ENCODE measurements around the gene DIPK1B.
A peak's percentile ranks its signal among the peaks of the same experiment; 100 is the strongest.

DIPK1B gene

DNA sequence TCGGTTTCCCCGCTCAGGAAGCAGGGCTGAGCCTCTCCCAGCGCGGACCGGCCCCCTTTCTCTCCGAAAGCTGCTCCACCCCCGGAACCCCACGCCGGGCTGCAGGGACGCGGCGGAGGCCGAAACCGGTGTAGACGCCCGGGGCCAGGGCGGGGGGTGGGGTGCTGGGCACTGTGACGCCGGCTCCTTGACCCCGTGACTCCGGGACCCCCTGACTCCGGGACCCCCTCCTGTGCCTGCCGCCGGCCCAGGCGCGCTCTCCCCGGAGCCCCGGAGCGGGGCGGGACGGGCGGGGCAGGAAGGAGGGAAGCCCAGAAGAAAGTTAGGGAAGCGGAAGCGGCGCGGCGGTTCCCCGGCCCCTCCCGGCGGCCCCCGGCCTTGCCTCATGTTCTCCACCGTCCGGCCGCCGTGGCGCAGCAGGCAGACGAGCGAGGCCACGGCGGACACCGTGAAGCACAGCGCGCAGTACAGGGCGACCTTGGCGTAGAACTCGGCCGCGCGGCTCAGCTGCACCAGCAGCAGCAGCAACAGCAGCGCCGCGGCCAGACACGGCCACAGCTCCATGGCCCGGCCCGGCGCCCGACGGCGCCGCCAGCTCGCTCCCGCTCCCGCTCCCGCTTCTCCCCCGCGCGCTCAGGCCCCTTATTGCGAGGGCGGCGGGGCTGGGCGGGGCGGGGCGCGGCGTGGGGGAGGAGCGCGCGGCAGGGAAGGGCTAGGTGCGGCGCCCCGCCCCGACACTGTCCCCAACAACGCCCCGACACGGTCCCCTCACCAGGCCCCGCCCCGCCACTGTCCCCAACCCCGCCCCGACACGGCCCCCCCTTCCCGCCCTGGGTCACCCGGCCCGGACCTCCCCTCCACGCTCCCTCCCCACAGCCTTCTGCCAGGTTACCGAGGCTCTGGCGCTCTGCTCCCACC, 25.3 kb upstream of the DIPK1B start, which contains the start of gene AGPAT2:
TSS of gene AGPAT2 (minus strand) at position 664 of the 918 bp plus-strand sequence. CDS start at position 564, 100 bp downstream.
- DNase-seq, result peak; percentile 45 to 72

GRCh38 chr9:136687721-136688223, 24.6 kb upstream of the DIPK1B start:
- no peak for DNase-seq

GRCh38 chr9:136688274-136689107, 23.9 kb upstream of the DIPK1B start:
- DNase-seq, result no peak

GRCh38 chr9:136689108-136689460, 23.3 kb upstream of the DIPK1B start:
- no peak for DNase-seq

GRCh38 chr9:136690104-136690805, 22.1 kb upstream of the DIPK1B start:
- DNase-seq, result no peak

GRCh38 chr9:136690806-136691261, 21.5 kb upstream of the DIPK1B start:
- no peak for DNase-seq

- no peak for DNase-seq
Measured at GRCh38 chr9:136691316-136692184, 20.8 kb upstream of the DIPK1B start.

GRCh38 chr9:136692185-136693134, 19.9 kb upstream of the DIPK1B start:
- no peak for DNase-seq

DNA sequence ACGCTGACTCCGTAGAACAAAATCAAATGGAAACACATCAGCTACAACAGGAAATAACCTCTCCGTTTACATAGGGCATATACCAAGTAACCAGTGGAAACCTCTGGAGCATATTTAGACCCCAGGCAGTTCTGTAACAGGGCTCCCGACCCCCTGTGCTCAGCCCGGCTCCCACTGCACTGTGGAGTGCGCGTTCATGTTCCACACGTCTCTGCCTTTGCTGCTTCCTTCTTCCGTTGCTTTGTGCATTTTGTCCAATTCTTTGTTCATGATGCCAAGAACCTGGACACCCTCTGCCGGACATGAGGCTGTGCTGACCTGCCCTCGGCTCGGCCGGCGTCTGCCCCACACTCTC, 19.3 kb upstream of the DIPK1B start:
- no peak for DNase-seq

DNA sequence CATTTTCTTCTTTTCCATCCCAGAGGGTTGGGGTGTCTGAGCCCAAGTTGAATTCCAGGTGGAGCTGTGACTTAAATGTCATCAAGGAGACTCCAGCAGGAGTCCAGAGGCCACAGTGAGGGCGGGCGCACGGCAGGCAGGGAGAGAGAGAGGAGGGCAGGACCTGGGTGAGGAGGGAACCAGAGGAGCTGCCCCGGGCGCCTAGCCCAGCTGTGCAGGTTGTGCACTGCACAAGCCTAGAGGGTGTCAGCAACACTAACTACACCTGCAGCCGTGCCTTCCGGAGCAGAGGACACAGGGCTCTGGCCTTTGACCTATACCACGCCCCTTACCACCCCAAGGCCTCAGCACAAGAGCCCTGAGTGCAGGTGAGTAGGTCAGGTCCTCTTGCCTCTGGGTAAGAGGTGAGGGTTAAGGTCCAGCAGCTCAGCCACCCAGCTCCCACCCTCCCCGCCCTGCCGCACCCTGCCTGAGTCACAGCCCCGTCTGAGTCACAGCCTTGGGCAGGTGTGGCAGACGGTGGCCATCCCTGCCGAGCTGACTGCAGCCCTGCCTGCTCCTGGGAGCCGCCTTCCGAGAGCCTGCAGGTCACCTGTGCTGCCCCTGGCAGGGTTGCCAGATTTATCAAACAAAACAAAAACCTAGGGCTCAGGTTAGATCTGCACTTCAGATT, 18.7 kb upstream of the DIPK1B start:
- no peak for DNase-seq

GRCh38 chr9:136694163-136694871, 18.1 kb upstream of the DIPK1B start:
- no peak for DNase-seq

DNA sequence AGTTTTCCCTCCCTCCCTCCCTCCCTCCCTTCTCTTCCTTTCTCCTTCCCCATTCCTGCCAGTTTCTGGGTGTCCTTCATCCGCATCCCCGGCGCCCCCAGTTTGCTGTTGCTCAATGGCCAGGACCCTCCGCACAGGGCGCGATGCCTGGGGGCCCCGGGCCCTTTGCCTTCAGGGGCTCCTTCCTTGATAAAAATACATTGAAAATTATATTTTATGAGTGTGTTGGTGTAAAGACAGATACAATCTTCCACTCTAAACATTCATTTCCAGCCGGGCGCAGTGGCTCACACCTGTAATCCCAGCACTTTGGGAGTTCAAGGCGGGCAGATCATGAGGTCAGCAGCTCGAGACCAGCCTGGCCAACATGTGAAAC, 17.5 kb upstream of the DIPK1B start:
- DNase-seq, result no peak

DNA sequence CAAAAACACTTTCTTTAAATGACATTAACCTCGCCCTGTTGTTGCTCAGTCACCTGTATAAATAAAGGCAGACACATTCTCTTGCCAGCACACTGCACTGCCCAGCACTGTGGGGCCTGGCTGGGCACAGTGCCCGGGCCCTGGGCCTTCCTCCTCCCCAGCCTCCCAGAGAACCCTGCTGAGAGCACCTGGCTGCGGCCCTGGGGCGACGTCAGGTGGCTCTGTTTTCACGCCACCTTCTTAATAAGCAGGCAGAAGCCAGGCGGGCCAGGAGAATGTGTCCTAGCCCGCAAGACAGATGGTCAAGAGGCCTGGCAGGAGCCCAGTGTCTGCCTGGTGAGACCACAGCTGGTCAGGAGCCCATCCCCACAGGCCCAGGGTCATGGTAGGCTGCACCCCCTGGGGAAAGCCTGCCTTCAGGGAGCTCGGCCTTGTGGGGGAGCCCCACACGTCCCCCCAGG, 16.9 kb upstream of the DIPK1B start:
- DNase-seq, result no peak

- no peak for DNase-seq
Measured at GRCh38 chr9:136695955-136696354, 16.4 kb upstream of the DIPK1B start.

- no peak for DNase-seq
Measured at GRCh38 chr9:136696502-136696901, 15.9 kb upstream of the DIPK1B start.

- DNase-seq, result no peak
Measured at GRCh38 chr9:136697146-136697820, 15.1 kb upstream of the DIPK1B start.

DNA sequence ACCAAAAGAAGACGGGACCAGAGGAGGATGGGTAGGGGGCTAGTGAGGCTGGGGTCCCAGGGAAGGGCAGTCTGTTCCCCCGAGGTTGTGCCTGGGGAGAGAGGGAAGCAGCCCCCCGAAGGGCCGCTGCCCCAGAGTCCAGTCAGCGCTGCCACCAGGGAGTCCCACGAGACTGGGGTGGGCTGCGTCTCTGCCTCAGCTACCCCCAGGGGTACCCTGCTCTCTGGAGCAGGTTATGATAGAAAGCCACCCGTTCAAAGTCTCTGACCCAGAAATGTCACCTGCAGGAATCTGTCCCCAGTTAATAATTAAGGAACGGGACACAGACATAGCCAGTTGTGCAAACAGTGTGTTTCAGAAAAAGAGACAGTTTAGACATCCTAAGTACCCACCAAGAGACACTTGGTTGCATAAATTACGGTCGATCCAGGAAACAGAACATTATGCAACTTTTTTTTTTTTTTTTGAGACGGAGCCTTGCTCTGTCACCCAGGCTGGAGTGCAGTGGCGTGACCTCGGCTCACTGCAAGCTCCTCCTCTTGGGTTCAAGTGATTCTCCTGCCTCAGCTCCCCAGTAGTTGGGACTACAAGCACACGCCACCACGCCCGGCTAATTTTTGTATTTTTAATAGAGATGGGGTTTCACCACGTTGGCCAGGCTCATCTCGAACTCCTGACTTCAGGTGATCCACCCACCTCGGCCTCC, 14.4 kb upstream of the DIPK1B start:
- peak; percentile 64 to 68 for DNase-seq

DNA sequence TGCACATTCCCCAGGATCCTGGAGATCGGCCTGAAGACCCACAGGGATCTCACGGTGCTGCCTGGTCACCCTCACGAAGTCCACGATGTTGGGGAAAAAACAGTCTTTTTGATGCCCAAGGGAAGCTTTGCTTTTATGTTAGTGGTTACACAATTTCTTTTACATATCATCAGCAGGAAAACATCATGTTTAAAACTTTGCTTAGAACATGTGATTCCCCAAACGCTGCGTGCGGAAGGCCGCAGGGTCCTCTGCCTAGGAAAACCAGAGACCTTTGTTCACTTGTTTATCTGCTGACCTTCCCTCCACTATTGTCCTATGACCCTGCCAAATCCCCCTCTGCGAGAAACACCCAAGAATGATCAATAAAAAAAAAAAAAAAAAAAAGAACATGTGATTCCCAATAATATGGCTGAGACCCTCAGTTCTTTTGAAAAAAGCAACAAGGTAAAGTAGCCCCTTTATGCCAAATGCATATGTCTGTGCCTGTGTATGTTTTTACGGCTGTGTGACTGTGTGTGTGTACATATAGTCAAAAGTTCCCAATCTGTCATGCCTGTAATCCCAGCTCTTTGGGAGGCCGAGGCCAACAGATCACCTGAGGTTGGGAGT, 13.6 kb upstream of the DIPK1B start:
- no peak for DNase-seq

Measured in Kasumi-1 (cell line).